DLD1 (cell line): ENCODE measurements around the gene GGT6.

ENCODE experiments used
- in situ Hi-C: cut with HindIII; loops from 2 replicates; pipeline ENCODE4 v1.10.0; 2017; ENCODE audit warnings: low sequenced_read_pairs

GGT6 gene

GRCh38 chr17:4576729-4577322, 16.4 kb upstream of the GGT6 start:
- in situ Hi-C loops: no loop called here

- in situ Hi-C loops: no loop called here
These were observed 15.8 kb upstream of the GGT6 start for GRCh38 chr17:4576161-4576558.

- in situ Hi-C loops: no loop called here
These were observed 14.2 kb upstream of the GGT6 start for GRCh38 chr17:4574448-4575045.

GRCh38 chr17:4573669-4574068, 13.3 kb upstream of the GGT6 start:
- in situ Hi-C loops: no loop called here

- in situ Hi-C loops: no loop called here
These were observed 12.7 kb upstream of the GGT6 start for GRCh38 chr17:4573115-4573514.

GRCh38 chr17:4572131-4572530, 11.8 kb upstream of the GGT6 start:
- in situ Hi-C loops: no loop called here

GRCh38 chr17:4569591-4569990, 9.2 kb upstream of the GGT6 start:
- in situ Hi-C loops: no loop called here

- in situ Hi-C loops: no loop called here
These were observed 6.4 kb upstream of the GGT6 start for GRCh38 chr17:4566785-4567184.

GRCh38 chr17:4565209-4566141, 5.1 kb upstream of the GGT6 start:
- in situ Hi-C loops: no loop called here

- in situ Hi-C loops: no loop called here
These were observed 1.9 kb upstream of the GGT6 start for GRCh38 chr17:4562015-4562969.

GRCh38 chr17:4560837-4561256, 470 bp upstream of the GGT6 start:
- in situ Hi-C loops: no loop called here

GRCh38 chr17:4559966-4560365, 411 bp downstream of the GGT6 start:
- in situ Hi-C loops: no loop called here

- in situ Hi-C loops: no loop called here
These were observed 1.1 kb downstream of the GGT6 start for GRCh38 chr17:4559139-4559791.

GRCh38 chr17:4558347-4558971, 1.9 kb downstream of the GGT6 start:
- in situ Hi-C loops: no loop called here

- in situ Hi-C loops: no loop called here
These were observed 2.6 kb downstream of the GGT6 start for GRCh38 chr17:4557626-4558346.

- in situ Hi-C loops: no loop called here
These were observed 3.4 kb downstream of the GGT6 start for GRCh38 chr17:4556996-4557395.

GRCh38 chr17:4555873-4556759, 4.3 kb downstream of the GGT6 start:
- in situ Hi-C loops: no loop called here
